Gastroesophageal sphincter (tissue), 3 donors: ENCODE data around the gene TBC1D5.
"Not testable (repeated sequence)": the region's sequence is repeated elsewhere in the genome, so short reads cannot be mapped to it uniquely, and the experiment has no call there.

Experiments
- EP300 ChIP-seq: sonication (generic); formaldehyde crosslinking; IDR thresholded peaks from one replicate; pipeline ENCODE4 v1.6.1; 2017; ENCODE audit warnings: antibody characterized with exemption, mild to moderate bottlenecking
- TF ChIP-seq, protein P1 (sequence below), 4 experiments: fragments of 200-600 bp in 2 of 4; fragments of 450-650 bp in 2 of 4; sonication (generic) in 1 of 4; IDR thresholded peaks; one replicate each; pipeline ENCODE4 v1.5.1; 2017 to 2019; ENCODE audit warnings: antibody characterized with exemption in 4 of 4, mild to moderate bottlenecking in 2 of 4, moderate library complexity in 2 of 4

DNA sequence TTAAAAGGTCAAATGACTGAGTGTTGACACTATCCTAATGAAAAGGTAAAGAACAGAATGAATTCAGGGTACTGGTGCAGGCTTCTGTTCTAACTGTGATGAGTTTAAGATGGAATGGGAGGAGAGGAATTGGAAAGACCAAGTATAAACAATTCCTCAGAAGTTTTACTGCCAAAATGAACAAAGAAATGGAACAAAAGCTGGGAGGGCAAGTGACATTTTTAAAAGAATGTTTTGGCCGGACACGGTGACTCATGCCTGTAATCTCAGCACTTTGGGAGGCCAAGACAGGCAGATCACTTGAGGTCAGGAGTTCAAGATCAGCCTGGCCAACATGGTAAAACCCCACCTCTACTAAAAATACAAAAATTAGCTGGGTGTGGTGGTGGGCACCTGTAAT lies 106.8 kb downstream of the TBC1D5 start:
- TF ChIP-seq, protein P1, sequence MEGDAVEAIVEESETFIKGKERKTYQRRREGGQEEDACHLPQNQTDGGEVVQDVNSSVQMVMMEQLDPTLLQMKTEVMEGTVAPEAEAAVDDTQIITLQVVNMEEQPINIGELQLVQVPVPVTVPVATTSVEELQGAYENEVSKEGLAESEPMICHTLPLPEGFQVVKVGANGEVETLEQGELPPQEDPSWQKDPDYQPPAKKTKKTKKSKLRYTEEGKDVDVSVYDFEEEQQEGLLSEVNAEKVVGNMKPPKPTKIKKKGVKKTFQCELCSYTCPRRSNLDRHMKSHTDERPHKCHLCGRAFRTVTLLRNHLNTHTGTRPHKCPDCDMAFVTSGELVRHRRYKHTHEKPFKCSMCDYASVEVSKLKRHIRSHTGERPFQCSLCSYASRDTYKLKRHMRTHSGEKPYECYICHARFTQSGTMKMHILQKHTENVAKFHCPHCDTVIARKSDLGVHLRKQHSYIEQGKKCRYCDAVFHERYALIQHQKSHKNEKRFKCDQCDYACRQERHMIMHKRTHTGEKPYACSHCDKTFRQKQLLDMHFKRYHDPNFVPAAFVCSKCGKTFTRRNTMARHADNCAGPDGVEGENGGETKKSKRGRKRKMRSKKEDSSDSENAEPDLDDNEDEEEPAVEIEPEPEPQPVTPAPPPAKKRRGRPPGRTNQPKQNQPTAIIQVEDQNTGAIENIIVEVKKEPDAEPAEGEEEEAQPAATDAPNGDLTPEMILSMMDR (IDR thresholded peaks at IDR 0.05): not testable (repeated sequence)
- not testable (repeated sequence) for TF ChIP-seq EP300
